NCI-H1048 (cell line): ENCODE results near the gene CPE.
"Not testable (repeated sequence)": the region's sequence is repeated elsewhere in the genome, so short reads cannot be mapped to it uniquely, and the experiment has no call there.

Experiments used
- DNase-seq: peaks from one replicate; lab custom pipeline; 2025; lab: John Stamatoyannopoulos, UW

CPE gene

DNA sequence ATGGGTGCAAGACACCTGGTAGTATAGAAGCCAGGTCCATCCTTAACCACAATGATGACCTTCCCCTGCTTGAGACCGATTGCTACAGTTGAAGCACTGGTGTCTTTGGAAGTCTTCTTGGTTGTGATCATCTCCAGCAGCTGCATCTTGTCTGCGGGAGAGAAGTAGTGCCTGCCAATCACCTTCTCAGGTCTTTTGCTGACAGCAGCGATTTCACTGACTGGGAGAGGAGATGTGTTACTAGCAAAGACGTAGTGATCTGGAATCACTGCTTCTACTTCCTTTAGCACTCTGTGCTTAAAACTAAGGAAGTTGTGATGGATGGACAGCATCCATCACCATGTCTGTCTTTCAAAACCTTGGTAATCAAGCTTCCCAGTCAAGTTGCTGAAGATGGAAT, 25.9 kb downstream of the CPE start:
- no peak for DNase-seq

DNA sequence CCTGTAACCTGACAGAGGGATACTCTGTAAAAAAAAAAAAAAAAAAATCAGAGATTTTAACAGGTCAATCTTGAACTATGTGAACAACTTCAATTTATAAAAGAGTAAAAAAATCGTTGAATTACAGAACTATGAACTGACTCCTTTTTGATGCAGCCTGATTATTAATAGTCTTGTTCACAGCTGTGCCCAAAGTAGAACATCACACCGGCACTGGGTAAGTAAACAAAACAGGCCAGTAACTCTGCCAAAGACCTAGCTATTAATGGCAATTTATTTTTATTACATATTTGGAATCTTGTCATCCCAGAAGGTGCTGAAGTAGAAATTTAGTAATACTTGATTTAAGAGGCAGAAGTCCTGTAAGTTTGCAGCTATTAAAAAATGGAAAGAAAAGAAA, 31.4 kb downstream of the CPE start:
- DNase-seq: no peak

DNA sequence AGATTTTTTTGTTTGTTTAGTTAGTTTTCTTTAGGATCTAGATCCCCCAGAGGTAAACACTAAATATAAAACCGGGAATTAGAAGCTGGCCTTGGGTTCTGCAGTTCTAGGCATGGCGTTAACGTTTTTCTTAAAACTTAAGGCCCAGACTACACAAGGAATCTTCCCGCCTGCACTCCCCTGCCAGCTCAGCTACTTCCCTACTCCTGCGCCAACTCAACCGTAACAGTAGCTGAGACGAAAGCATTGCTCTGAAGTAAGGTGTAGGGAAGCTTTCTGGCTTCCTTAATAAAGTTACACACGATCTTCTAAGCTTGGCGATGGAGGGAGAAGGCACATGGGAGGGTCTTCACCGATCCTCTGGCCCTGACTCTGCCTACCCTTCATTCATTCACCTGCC, 37.1 kb downstream of the CPE start:
- no peak for DNase-seq

DNA sequence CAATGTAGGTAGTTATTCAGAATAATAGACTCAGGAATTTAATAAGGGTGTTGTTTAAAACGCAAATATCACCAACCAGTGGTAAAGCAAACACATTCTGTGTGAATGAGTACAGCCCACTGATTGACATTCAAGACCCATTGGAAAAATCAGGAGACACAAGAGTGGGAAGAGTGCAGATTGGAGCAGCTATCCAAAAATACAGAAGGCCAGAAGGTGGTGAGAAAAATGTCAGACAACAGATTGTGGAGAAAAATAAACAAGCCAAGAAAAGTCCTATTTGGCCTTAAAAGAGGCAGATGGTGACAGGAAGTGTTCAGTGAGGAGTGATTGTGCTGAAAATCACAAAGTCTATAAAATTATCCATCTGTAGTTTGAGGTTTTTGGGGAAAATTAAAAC, 39.3 kb downstream of the CPE start:
- no peak for DNase-seq

DNA sequence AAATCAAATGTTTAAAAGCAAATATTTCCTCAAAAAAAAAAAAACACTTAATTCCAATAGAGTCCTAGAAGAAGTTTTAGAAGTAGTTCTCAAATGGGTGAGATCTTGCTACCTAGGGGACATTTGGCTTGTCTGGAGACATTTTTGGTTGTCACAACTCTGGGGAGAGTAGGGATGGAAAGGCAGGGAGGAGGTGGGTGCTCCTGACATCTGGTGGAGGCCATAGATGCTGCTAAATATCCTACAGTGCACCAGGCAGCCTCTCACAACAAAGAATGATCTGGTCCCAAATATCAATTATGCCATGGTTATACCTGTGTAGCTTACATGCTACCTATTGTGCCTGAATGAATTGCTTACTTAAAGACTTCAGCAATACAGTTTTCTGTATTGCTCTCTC, 46.8 kb downstream of the CPE start:
- DNase-seq: no peak

GRCh38 chr4:165426331-165426730, 47.5 kb downstream of the CPE start:
- no peak for DNase-seq

GRCh38 chr4:165426823-165427222, 48.0 kb downstream of the CPE start:
- DNase-seq: no peak

DNA sequence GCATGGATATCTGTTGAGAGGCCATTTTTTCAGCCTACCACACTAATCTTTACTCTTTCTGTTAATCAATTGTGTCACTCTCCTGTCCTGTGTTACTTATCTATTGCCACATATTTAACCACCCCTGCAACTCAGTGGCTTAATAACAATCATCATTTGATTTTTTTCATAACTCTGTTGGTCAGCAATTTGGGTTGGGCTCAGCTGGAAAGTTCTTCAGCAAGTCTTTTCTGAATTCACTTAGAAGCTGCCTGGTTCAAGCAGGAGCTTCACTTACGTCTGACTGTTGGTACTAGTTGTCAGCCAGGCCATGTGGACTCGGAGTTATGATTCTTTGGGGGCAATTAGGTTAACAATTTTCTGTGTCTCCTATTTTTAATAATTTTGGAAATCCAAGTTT, 50.1 kb downstream of the CPE start:
- DNase-seq: no peak

DNA sequence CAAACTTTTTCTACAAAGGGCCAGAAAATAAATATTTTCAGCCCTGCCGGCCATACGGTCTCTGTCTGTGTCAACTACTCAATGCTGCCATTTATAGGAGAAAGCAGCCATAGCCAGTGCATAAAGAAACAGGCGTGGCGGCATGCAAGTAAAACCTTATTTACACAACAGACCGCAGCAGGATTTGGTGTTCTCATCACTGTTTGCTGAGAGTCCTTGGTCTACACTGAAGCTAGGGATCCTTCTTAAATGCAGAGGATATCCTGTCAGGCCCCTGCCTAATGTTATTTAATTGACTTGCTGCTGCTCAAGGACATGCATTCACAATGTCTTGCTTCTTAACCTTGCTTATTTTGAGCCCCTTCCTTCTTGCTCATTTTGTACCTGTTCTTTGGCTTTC, 54.7 kb downstream of the CPE start:
- DNase-seq: no peak

DNA sequence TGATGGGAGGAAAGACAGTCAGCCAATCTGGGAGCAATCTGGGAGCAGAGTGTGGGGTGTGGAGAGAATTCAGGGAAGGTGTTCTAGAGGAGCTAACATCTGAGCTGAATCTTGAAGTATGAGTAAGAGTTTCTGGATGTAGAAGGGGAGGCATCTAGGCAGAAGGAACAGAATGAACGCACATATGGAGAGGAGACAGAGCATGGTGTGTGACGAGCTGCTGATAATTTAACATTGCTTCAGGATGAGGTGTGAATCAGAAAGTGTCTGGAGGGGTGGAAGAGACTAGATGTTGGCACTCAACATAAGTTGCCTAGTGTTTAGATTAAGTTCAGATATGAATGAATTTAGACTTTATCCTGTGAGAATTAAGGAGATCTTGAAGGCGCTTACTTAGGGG, 58.9 kb downstream of the CPE start:
- DNase-seq: no peak

DNA sequence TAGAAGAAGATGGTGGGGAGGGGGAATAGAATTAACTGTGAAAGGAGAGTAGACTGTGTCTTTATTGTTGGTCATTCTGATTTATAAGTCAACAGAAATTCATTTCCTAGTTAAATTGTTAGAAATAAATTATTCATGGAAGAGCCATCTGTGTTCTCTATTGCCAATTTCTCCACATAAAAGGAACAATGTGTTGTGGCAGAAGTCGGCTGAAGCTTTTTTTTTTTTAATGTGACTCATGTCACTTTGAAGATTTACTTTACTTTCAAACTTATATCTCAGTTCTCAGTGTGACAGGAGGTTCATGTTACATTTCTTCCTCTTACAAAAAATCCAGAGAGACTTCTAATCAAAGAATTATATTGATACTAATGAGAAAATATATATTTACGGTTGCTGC, 60.5 kb downstream of the CPE start:
- DNase-seq: no peak

DNA sequence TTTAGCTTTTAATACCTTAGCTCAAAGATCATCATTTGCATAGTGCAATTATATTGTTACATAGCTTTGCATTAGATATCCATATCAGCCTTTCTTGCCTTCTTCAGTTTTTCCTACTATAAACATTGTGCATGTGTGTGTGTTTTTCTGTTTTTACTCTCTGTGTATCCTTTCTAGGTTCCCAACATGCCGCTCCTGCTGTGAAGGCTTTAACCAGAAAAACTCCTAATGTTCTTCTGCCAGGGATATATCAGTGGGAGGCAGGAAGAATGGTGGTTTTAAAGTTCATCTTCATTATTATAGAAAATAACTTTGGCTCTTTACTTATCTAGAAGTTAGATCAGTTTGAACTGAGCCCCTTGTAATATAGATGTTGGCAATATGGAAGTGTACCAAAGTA, 61.2 kb downstream of the CPE start:
- DNase-seq: no peak

GRCh38 chr4:165440415-165441158, 61.8 kb downstream of the CPE start:
- no peak for DNase-seq

- DNase-seq: no peak
Measured at GRCh38 chr4:165443276-165443675, 64.5 kb downstream of the CPE start.

DNA sequence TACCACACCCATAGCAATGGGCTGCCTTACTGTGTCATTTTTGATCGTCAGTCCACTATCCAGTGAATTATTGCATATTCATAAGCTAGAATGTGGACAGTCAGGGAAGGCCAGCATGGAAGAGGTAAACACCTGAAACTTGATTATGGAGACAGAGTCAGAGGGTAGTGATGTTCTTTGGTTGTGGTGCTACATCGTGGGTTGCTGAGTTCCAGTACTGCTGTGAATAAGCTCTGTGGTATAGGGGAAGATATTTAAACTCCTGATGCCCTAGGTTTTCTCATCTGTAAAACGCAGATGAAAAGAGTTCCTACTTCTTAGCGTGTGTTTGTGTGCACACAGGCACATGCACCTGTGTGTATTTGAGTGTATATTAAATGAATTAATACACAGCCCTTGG, 69.9 kb downstream of the CPE start:
- no peak for DNase-seq

GRCh38 chr4:165449333-165449732, 70.5 kb downstream of the CPE start:
- DNase-seq: no peak

- no peak for DNase-seq
Measured at GRCh38 chr4:165450871-165451270, 72.1 kb downstream of the CPE start.

DNA sequence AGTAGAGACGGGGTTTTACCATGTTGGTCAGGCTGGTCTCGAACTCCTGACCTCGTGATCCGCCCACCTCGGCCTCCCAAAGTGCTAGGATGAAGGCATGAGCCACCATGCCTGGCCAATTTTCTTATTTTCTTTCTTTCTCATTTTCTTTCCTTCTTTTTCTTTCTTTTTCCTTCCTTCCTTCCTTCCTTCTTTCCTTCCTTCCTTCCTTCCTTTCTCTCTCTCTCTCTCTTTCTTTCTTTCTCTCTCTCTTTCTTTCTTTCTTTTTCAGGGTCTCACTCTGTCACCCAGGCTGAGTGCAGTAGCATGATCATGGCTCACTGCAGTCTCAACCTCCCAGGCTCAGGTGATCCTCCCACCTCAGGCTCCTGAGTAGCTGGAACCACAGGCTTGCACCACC, 74.3 kb downstream of the CPE start:
- not testable (repeated sequence) for DNase-seq

GRCh38 chr4:165454426-165454825, 75.6 kb downstream of the CPE start:
- DNase-seq: no peak

- no peak for DNase-seq
Measured at GRCh38 chr4:165457793-165458192, 79.0 kb downstream of the CPE start.

DNA sequence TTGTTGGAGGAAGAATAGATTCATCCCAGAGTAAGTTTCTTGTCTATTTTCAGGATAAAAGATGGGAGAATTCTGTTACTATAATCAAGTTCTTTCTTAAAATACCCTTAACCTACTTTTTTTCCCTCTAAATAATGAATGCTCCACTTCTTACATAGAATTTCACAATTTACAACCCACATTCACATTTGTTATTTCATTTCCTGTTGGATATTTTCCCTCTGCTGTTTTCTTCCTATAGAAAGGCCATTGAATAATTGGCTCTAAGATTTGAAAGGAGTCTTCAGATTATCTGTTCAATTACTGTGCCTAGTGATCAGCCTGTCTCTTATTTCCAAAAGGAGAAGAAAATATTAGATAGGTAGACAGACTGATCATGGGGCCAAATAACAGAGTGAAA, 79.7 kb downstream of the CPE start:
- DNase-seq: no peak

GRCh38 chr4:165461159-165461821, 82.5 kb downstream of the CPE start:
- no peak for DNase-seq

- DNase-seq: no peak
Measured at GRCh38 chr4:165462009-165462408, 83.2 kb downstream of the CPE start.

DNA sequence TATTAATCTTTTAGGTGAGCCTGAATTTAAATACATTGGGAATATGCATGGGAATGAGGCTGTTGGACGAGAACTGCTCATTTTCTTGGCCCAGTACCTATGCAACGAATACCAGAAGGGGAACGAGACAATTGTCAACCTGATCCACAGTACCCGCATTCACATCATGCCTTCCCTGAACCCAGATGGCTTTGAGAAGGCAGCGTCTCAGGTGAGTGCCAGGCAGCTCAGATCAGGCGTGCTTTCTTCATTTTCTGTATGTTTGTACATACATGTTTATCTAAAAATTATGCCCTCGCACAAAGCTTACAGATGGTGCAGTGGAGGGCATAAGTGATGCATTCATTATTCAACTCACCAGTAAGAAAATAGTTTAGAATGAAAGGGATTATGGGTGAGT, 85.6 kb downstream of the CPE start:
- no peak for DNase-seq
